HepG2 (cell line): ENCODE measurements around the gene GATAD2B. TPM values are rescaled to one million over a fixed set of nuclear protein-coding genes. Genes with fewer than 3 reads are reported as not detected.
A peak's percentile ranks its signal among the peaks of the same experiment; 100 is the strongest.

Source experiments
- ARID2 ChIP-seq: sonication (generic); formaldehyde crosslinking; IDR thresholded peaks from 2 replicates; pipeline ENCODE4 v1.8.1; 2022; ENCODE audit warnings: mild to moderate bottlenecking, missing genetic modification reagents, borderline replicate concordance
- ARNTL ChIP-seq: sonication (generic); formaldehyde crosslinking; IDR thresholded peaks from 2 replicates; pipeline ENCODE4 v1.4.0; 2020; ENCODE audit warnings: mild to moderate bottlenecking, missing genetic modification reagents
- ATF7-NPFF ChIP-seq: sonication (generic); formaldehyde crosslinking; IDR thresholded peaks from 2 replicates; pipeline ENCODE4 v1.8.1; 2023; ENCODE audit warnings: mild to moderate bottlenecking, low read depth, missing genetic modification reagents, moderate library complexity
- CENPT ChIP-seq: sonication (generic); formaldehyde crosslinking; IDR thresholded peaks from 2 replicates; pipeline ENCODE4 v1.8.0; 2022; ENCODE audit warnings: low read depth, mild to moderate bottlenecking, moderate library complexity, missing genetic modification reagents
- HDAC1 ChIP-seq: sonication (generic); formaldehyde crosslinking; IDR thresholded peaks from 2 replicates; pipeline ENCODE4 v1.5.1; 2020; ENCODE audit warnings: mild to moderate bottlenecking, missing genetic modification reagents
- HNF1A ChIP-seq, 2 experiments: sonication (generic) in 1 of 2; formaldehyde crosslinking in 1 of 2; IDR thresholded peaks; 2 replicates each; pipeline versions ENCODE4 v1.4.0 to v1.6.1; 2016 to 2020; ENCODE audit warnings: borderline replicate concordance in 1 of 2, low read depth in 1 of 2, mild to moderate bottlenecking in 1 of 2, missing genetic modification reagents in 1 of 2
- KDM5B ChIP-seq: sonication (generic); formaldehyde crosslinking; IDR thresholded peaks from 2 replicates; pipeline ENCODE4 v1.4.0; 2020; ENCODE audit warnings: missing genetic modification reagents, mild to moderate bottlenecking, borderline replicate concordance
- MAFK ChIP-seq, 2 experiments: IDR thresholded peaks in 1 of 2; conservative IDR thresholded peaks in 1 of 2; 2 replicates each; pipeline ENCODE4 v1.6.1; 2011; ENCODE audit warnings: improper control_type of control experiment in 2 of 2, low read length in 2 of 2
- NPAS2 ChIP-seq: sonication (generic); formaldehyde crosslinking; IDR thresholded peaks from 2 replicates; pipeline ENCODE4 v1.8.0; 2022; ENCODE audit warnings: mild to moderate bottlenecking, missing genetic modification reagents, borderline replicate concordance
- NR0B2 ChIP-seq: sonication (generic); formaldehyde crosslinking; IDR thresholded peaks from 2 replicates; pipeline ENCODE4 v1.4.0; 2020; ENCODE audit warnings: mild to moderate bottlenecking, missing genetic modification reagents
- ONECUT2 ChIP-seq: sonication (generic); formaldehyde crosslinking; IDR thresholded peaks from 2 replicates; pipeline ENCODE4 v1.4.0; 2020; ENCODE audit warnings: missing genetic modification reagents
- TSC22D2 ChIP-seq: sonication (generic); formaldehyde crosslinking; IDR thresholded peaks from 2 replicates; pipeline ENCODE4 v1.5.1; 2020; ENCODE audit warnings: missing genetic modification reagents, mild to moderate bottlenecking, borderline replicate concordance
- ZNF580 ChIP-seq: IDR thresholded peaks from 2 replicates; pipeline ENCODE4 v1.6.1; 2016; ENCODE audit warnings: low read depth, borderline replicate concordance
- ZNF609 ChIP-seq: sonication (generic); formaldehyde crosslinking; IDR thresholded peaks from 2 replicates; pipeline ENCODE4 v1.4.0; 2020; ENCODE audit warnings: mild to moderate bottlenecking, missing genetic modification reagents, borderline replicate concordance
- ZNF879 ChIP-seq: sonication (generic); formaldehyde crosslinking; IDR thresholded peaks from 2 replicates; pipeline ENCODE4 v1.8.1; 2023; ENCODE audit warnings: missing genetic modification reagents
- ZSCAN22 ChIP-seq: sonication (generic); formaldehyde crosslinking; IDR thresholded peaks from 2 replicates; pipeline ENCODE4 v1.4.0; 2020; ENCODE audit warnings: mild to moderate bottlenecking, missing genetic modification reagents
- polyA plus RNA-seq, 8 experiments: library from polyadenylated mRNA; depleted of rRNA in 3 of 8; stranded (reverse) in 7 of 8; unstranded in 1 of 8; fragments of >200 nt; fragmentation: Illumina TruSeq in 4 of 8; extraction: Trizol in 4 of 8; gene quantifications; 2 replicates each; pipeline versions ENCODE4 v1.2.1 to v1.2.3, GENCODE V29; 2011 to 2016; ENCODE audit warnings: low read depth in 4 of 8, missing spikeins in 1 of 8, mixed read lengths in 1 of 8; ENCODE audit not compliant: insufficient read depth in 1 of 8
- total RNA-seq, 5 experiments: library from RNA; depleted of rRNA; stranded (reverse); fragments of >200 nt; fragmentation: Illumina TruSeq; extraction: Trizol; gene quantifications; 2 replicates each; pipeline ENCODE4 v1.2.3, GENCODE V29; 2016; ENCODE audit warnings: low read depth in 1 of 5
- TF ChIP-seq, protein P1 (sequence below): sonication (generic); formaldehyde crosslinking; IDR thresholded peaks from 2 replicates; pipeline ENCODE4 v1.4.0; 2020; ENCODE audit warnings: missing genetic modification reagents, borderline replicate concordance

GATAD2B gene
- total and polyA plus RNA-seq, 2 of the 13 experiments (the other 11 are each of a cell fraction or from before 2014, with no cell fraction given): 3.2 to 5.2 TPM

DNA sequence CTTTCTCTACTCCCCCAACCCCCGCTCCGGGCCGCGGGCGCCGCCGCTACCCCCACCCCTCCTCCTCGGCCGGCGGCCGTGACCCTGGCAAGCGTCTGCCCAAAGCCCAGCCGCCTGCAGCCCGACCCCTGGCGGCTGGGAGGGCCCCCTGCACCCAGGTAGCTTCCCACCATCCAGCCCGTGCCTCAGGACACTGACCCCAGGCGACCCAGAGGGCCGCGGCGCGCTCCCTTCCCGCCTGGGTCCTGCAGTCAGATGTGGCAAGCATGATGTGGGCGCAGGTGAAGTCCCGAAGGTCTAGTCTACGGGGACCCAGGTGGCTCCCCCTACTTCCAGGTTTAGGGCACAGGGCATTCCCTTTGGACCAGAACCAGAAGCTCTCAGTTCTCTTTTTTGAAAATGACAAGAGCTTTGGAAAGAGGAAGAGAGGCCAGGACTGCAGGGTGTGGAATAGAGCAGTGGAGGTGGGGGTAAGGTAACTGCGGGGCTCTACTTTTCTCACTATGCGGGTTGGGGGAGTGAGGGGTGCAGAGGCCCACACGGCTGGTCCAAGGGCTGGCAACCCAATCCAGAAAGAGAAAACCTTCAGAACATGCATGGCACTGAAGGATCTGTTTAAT lies 24.0 kb upstream of the GATAD2B start, which contains the start of gene DENND4B (continued):
- TF ChIP-seq ARID2 (CRISPR knock-in tag) (no peak), ARNTL (CRISPR knock-in tag) (no peak), ATF7-NPFF (CRISPR knock-in tag) (0 out of 2 replicates have a peak, but pooled peaks have one; percentile 30), MAFK (conservative IDR thresholded peaks at IDR 0.05 in 1 of 2, IDR thresholded peaks at IDR 0.05 in 1 of 2; ENCODE audit: low read length in 2 of 2) (no peak), HNF1A (IDR thresholded peaks at IDR 0.05; ENCODE audit: low read depth) (no peak), HNF1A (CRISPR knock-in tag; IDR thresholded peaks at IDR 0.05; ENCODE audit: borderline replicate concordance) (no peak; the same call in 1 of the 2 replicates), NR0B2 (CRISPR knock-in tag) (no peak), ZSCAN22 (CRISPR knock-in tag) (no peak), ZNF580 (peak; percentile 82; the same call in 1 of the 2 replicates), HDAC1 (CRISPR knock-in tag) (peak; percentile 84), CENPT (CRISPR knock-in tag) (no peak), NPAS2 (no peak), KDM5B (CRISPR knock-in tag) (no peak), ONECUT2 (CRISPR knock-in tag) (no peak), TSC22D2 (CRISPR knock-in tag) (no peak), ZNF609 (CRISPR knock-in tag) (peak; percentile 70), ZNF879 (no peak)
- TF ChIP-seq, protein P1, sequence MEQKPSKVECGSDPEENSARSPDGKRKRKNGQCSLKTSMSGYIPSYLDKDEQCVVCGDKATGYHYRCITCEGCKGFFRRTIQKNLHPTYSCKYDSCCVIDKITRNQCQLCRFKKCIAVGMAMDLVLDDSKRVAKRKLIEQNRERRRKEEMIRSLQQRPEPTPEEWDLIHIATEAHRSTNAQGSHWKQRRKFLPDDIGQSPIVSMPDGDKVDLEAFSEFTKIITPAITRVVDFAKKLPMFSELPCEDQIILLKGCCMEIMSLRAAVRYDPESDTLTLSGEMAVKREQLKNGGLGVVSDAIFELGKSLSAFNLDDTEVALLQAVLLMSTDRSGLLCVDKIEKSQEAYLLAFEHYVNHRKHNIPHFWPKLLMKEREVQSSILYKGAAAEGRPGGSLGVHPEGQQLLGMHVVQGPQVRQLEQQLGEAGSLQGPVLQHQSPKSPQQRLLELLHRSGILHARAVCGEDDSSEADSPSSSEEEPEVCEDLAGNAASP (CRISPR knock-in tag): peak; percentile 99
